Measurements from ENCODE around the gene RYR1. TPM values are rescaled to one million over a fixed set of nuclear protein-coding genes. Genes with fewer than 3 reads are reported as not detected.

RYR1 gene
- total RNA-seq, 3 donors from 2014 or later: 0.46 to 2.5 (median 1.3) TPM

DNA sequence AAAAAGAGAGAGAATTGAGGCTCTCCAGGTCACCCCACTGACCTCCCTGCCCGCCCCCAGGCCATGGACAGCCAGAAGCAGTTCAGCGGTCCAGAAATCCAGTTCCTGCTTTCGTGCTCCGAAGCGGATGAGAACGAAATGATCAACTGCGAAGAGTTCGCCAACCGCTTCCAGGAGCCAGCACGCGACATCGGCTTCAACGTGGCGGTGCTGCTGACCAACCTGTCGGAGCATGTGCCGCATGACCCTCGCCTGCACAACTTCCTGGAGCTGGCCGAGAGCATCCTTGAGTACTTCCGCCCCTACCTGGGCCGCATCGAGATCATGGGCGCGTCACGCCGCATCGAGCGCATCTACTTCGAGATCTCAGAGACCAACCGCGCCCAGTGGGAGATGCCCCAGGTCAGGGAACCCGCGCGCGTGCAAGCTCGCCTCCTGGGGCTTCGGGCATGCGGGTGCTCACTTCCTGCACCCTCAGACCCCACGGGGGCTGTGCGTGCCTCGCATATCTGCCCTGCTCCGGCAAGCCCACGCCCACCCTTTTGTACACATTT lies 127.6 kb downstream of the RYR1 start:
- peaks cover 5% of the 10 kb centered on the region for H3K4me1 ChIP-seq (ENCODE audit: low read depth)
- H3K9me3 ChIP-seq: no peaks in the 10 kb centered on the region
- intact Hi-C loops (cut with DNase I, micrococcal nuclease): no loop called here
- no peak for DNase-seq
- H3K4me3 ChIP-seq: no peak overlapping the region
- no peak for ATAC-seq
- TF ChIP-seq, protein P1, sequence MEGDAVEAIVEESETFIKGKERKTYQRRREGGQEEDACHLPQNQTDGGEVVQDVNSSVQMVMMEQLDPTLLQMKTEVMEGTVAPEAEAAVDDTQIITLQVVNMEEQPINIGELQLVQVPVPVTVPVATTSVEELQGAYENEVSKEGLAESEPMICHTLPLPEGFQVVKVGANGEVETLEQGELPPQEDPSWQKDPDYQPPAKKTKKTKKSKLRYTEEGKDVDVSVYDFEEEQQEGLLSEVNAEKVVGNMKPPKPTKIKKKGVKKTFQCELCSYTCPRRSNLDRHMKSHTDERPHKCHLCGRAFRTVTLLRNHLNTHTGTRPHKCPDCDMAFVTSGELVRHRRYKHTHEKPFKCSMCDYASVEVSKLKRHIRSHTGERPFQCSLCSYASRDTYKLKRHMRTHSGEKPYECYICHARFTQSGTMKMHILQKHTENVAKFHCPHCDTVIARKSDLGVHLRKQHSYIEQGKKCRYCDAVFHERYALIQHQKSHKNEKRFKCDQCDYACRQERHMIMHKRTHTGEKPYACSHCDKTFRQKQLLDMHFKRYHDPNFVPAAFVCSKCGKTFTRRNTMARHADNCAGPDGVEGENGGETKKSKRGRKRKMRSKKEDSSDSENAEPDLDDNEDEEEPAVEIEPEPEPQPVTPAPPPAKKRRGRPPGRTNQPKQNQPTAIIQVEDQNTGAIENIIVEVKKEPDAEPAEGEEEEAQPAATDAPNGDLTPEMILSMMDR (IDR thresholded peaks at IDR 0.05): no peak
- H3K36me3 ChIP-seq (ENCODE audit: low read depth): no peaks in the 10 kb centered on the region

DNA sequence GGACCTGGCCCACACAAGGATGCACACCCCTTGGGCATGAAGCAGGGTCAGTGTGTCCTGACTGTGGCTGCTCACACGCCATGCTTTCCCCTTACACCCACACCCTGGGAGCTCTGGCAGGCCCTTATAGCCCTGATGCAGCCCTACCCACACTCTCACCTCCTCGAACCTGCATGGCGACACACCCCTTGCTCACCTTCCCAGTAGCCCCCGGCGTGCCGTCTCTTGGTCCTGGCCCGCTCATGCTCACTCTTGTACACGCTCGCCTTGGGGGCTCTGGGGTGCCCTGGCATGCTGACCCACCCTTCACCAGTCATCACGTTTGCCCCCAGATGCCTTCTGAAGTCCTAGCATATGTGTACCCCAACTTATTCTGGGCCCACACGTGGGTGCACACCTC lies 128.2 kb downstream of the RYR1 start:
- TF ChIP-seq, protein P1 (IDR thresholded peaks at IDR 0.05): no peak
- intact Hi-C loops (cut with DNase I, micrococcal nuclease): no loop called here
- no peak overlapping the region for H3K4me3 ChIP-seq

DNA sequence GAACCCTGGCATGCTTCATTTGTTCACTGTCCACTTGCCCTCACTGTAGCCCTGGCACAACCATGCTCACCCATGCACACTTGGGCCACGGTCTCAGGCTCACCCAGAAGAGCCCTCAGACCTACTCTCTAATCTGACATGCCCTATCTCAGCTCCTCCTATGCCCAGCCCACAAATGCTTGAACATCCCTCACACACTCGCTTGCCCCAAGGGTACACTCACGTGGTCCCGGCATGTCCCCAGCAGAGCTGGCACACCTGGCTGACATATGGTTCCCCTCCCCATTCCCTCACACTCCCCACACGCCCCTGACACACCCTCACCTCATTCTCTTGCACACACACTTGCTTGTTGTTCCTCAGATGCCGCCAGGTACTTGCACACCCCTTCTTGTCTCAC lies 128.6 kb downstream of the RYR1 start:
- ATAC-seq: no peak
- intact Hi-C loops (cut with DNase I, micrococcal nuclease): no loop called here

More for the DNA sequence above, 128.2 kb downstream of the RYR1 start:
- Histone ChIP-seq H3K9me3 (no peaks in the 10 kb centered on the region), H3K4me1 (ENCODE audit: low read depth) (peaks cover 5% of the 10 kb centered on the region), H3K36me3 (ENCODE audit: low read depth) (no peaks in the 10 kb centered on the region)
- ATAC-seq: no peak
- no peak for DNase-seq

DNA sequence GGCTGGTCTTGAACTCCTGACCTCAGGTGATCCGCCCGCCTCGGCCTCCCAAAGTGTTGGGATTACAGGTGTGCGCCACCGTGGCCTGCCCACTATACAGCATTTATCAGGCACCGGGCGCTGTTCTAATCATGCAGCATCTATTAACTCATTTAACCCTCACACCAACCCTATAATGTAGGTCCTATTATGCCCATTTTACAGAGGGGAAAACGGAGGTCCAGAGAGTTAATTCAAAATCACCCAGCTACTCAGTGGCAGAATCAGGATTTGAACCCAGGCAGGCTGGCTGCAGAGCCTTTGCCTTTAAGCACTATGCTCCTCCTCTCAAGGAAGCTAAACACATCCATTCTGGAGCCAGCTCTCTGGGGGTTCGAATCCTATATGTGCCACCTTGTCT lies 130.0 kb downstream of the RYR1 start:
- Histone ChIP-seq H3K4me3 (no peak overlapping the region), H3K9me3 (no peaks in the 10 kb centered on the region), H3K36me3 (ENCODE audit: low read depth) (no peaks in the 10 kb centered on the region), H3K4me1 (ENCODE audit: low read depth) (no peaks in the 10 kb centered on the region)
- no peak for DNase-seq
- ATAC-seq: no peak
- TF ChIP-seq, protein P1 (IDR thresholded peaks at IDR 0.05): no peak
- intact Hi-C loops (cut with DNase I, micrococcal nuclease): no loop called here

More for the DNA sequence above, 128.6 kb downstream of the RYR1 start:
- TF ChIP-seq, protein P1 (IDR thresholded peaks at IDR 0.05): no peak
- no peaks in the 10 kb centered on the region for H3K9me3 ChIP-seq
- no peak for DNase-seq
- no peak overlapping the region for H3K4me3 ChIP-seq
- H3K4me1 ChIP-seq (ENCODE audit: low read depth): peaks cover 5% of the 10 kb centered on the region
- H3K36me3 ChIP-seq (ENCODE audit: low read depth): no peaks in the 10 kb centered on the region

DNA sequence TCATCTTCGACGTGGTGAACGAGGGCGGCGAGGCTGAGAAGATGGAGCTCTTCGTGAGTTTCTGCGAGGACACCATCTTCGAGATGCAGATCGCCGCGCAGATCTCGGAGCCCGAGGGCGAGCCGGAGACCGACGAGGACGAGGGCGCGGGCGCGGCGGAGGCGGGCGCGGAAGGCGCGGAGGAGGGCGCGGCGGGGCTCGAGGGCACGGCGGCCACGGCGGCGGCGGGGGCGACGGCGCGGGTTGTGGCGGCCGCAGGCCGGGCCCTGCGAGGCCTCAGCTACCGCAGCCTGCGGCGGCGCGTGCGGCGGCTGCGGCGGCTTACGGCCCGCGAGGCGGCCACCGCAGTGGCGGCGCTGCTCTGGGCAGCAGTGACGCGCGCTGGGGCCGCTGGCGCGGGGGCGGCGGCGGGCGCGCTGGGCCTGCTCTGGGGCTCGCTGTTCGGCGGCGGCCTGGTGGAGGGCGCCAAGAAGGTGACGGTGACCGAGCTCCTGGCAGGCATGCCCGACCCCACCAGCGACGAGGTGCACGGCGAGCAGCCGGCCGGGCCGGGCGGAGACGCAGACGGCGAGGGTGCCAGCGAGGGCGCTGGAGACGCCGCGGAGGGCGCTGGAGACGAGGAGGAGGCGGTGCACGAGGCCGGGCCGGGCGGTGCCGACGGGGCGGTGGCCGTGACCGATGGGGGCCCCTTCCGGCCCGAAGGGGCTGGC lies 131.6 kb downstream of the RYR1 start:
- H3K36me3 ChIP-seq (ENCODE audit: low read depth): no peaks in the 10 kb centered on the region
- no peaks in the 10 kb centered on the region for H3K9me3 ChIP-seq
- H3K4me1 ChIP-seq (ENCODE audit: low read depth): no peaks in the 10 kb centered on the region
- intact Hi-C loops (cut with DNase I, micrococcal nuclease): no loop called here
- DNase-seq: no peak
- peak; percentile 40 for ATAC-seq
- H3K4me3 ChIP-seq: no peak overlapping the region
- TF ChIP-seq, protein P1 (IDR thresholded peaks at IDR 0.05): no peak

Measured in mucosa of descending colon (tissue), 3 donors.